ENCODE data around the gene NKAIN1. TPM values are rescaled to one million over a fixed set of nuclear protein-coding genes. Genes with fewer than 3 reads are reported as not detected.
A peak's percentile ranks its signal among the peaks of the same experiment; 100 is the strongest.

Gene NKAIN1
- total RNA-seq, 8 experiments from 2014 or later, result 0.46 to 88.7 (median 39.7) TPM

GRCh38 chr1:31227891-31228568 lies 11.7 kb downstream of the NKAIN1 start:
- H3K4me3 ChIP-seq, result no peak overlapping the region
- in situ Hi-C loops (cut with MboI; ENCODE audit: low pct_unique_long_range_greater_than_20kb in 2 of 9, low sequenced_read_pairs in 9 of 9, unreplicated experiment in 9 of 9), result no loop called here
- peak in 5 of 8 experiments; percentile 91 to 97 (median 95) for ATAC-seq (replicated peaks in 6 of 8)
- H3K27ac ChIP-seq, result peak overlapping the region in 1 of 2 donors; percentile 69
- 0 to 63% (median 4%) methylated on average over 1 to 4 of the region's 5 CpGs; no CpG with 5 or more reads in 5 of the 10 experiments for WGBS, 10 experiments
- peaks cover 39 to 45% of the 10 kb centered on the region in 2 donors for H3K4me1 ChIP-seq (replicated peaks in 1 of 2)

DNA sequence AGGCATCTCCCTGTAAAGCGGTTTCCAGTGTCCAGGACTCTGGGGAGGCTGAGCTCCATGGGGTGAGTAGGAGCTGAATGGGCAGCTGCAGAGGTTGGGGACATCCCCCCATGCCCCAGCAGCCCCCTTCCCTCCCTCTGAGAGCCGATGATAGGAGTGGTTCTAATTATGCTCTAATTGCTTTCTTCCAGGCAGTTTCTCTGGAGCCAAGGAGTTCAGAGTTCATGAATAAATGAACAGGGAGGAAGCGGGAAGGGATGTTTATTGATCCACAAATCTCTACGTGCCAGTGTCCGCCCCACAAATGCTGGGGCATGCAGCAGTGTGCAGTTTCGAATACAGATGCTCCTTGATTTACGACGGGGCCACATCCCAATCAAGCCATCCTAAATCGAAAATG lies 15.6 kb downstream of the NKAIN1 start:
- H3K4me1 ChIP-seq (replicated peaks in 1 of 2), result peaks cover 46% of the 10 kb centered on the region in 2 donors
- ATAC-seq (replicated peaks in 6 of 8), result peak in 4 of 8 experiments; percentile 13 to 68 (median 31)
- WGBS, 10 experiments, result 0 to 69% (median 31%) methylated on average over 1 to 8 of the region's 9 CpGs; no CpG with 5 or more reads in 2 of the 10 experiments
- in situ Hi-C loops (cut with MboI; ENCODE audit: low pct_unique_long_range_greater_than_20kb in 2 of 9, low sequenced_read_pairs in 9 of 9, unreplicated experiment in 9 of 9), result no loop called here
- H3K27ac ChIP-seq, result peak overlapping the region; percentile 15
- H3K4me3 ChIP-seq, result no peak overlapping the region

GRCh38 chr1:31222176-31222575 lies 17.5 kb downstream of the NKAIN1 start:
- in situ Hi-C loops (cut with MboI; ENCODE audit: low pct_unique_long_range_greater_than_20kb in 2 of 9, low sequenced_read_pairs in 9 of 9, unreplicated experiment in 9 of 9), result no loop called here
- Histone ChIP-seq H3K4me1 (replicated peaks in 1 of 2) (peaks cover 48% of the 10 kb centered on the region in 2 donors), H3K4me3 (no peak overlapping the region), H3K27ac (no peak overlapping the region)
- ATAC-seq (replicated peaks in 6 of 8), result no peak
- 58 to 100% (median 73%) methylated on average over 1 to 2 of the region's 3 CpGs; no CpG with 5 or more reads in 4 of the 10 experiments for WGBS, 10 experiments

- ATAC-seq (replicated peaks in 6 of 8), result no peak
- in situ Hi-C loops (cut with MboI; ENCODE audit: low pct_unique_long_range_greater_than_20kb in 2 of 9, low sequenced_read_pairs in 9 of 9, unreplicated experiment in 9 of 9), result no loop called here
- peaks cover 48 to 53% of the 10 kb centered on the region in 2 donors for H3K4me1 ChIP-seq (replicated peaks in 1 of 2)
- H3K27ac ChIP-seq, result no peak overlapping the region
- 40 to 100% (median 83%) methylated on average over 1 to 6 of the region's 6 CpGs; no CpG with 5 or more reads in 1 of the 10 experiments for WGBS, 10 experiments
- no peak overlapping the region for H3K4me3 ChIP-seq
These were observed 18.6 kb downstream of the NKAIN1 start for GRCh38 chr1:31221072-31221471.

DNA sequence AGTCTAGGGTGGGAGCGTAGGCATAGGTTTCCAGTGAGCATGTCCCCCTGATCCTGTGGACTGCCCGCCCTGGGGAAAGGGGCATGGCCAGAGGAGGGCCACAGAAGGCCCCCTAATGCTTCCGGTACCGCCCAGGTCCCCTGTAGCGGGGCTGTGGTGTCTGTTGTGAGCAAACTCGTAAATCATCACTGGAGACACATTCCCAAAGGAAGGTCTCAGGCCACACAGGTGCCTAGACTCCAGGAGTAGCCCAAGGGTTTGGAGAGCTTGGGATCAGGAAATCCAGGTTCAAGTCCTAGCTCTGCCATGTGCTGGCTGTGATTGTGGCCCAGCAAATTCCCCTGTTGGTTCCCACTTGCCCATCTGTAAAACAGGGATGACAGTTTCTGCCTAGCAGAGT lies 20.2 kb downstream of the NKAIN1 start:
- 68 to 89% (median 83%) methylated on average over 3 to 5 of the region's 6 CpGs; no CpG with 5 or more reads in 5 of the 10 experiments for WGBS, 10 experiments
- Histone ChIP-seq H3K27ac (no peak overlapping the region), H3K4me1 (replicated peaks in 1 of 2) (peaks cover 62 to 67% of the 10 kb centered on the region in 2 donors), H3K4me3 (no peak overlapping the region)
- no peak for ATAC-seq (replicated peaks in 6 of 8)
- in situ Hi-C loops (cut with MboI; ENCODE audit: low pct_unique_long_range_greater_than_20kb in 2 of 9, low sequenced_read_pairs in 9 of 9, unreplicated experiment in 9 of 9), result no loop called here

DNA sequence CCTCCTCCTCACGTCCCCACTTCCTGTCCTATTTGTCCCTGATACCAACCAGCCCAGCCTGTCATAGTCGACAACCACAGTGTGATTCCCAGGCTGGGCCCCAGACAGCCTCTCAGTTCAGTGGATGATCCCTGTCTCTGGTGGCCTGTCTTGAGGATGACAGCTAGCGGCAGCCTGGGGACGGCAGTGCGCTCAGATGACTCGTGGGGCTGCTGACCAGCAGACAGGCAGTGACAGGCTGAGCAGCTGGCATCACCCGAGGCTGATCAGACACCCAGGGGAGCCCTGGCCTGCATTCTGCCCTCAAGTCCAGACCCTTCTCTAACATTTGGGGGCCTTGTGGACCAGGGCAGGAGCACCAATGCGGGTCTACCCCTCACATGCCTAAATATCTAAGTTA lies 21.0 kb downstream of the NKAIN1 start:
- Histone ChIP-seq H3K27ac (no peak overlapping the region), H3K4me3 (no peak overlapping the region), H3K4me1 (replicated peaks in 1 of 2) (peaks cover 57 to 61% of the 10 kb centered on the region in 2 donors)
- in situ Hi-C loops (cut with MboI; ENCODE audit: low pct_unique_long_range_greater_than_20kb in 2 of 9, low sequenced_read_pairs in 9 of 9, unreplicated experiment in 9 of 9), result no loop called here
- 20 to 81% (median 63%) methylated on average over 1 to 8 of the region's 8 CpGs; no CpG with 5 or more reads in 7 of the 10 experiments for WGBS, 10 experiments
- ATAC-seq (replicated peaks in 6 of 8), result peak in 5 of 8 experiments; percentile 67 to 74 (median 69)

- peak in 7 of 8 experiments; percentile 26 to 87 (median 80) for ATAC-seq (replicated peaks in 6 of 8)
These were observed 23.7 kb downstream of the NKAIN1 start for GRCh38 chr1:31216016-31216415.

GRCh38 chr1:31215065-31215570 lies 24.6 kb downstream of the NKAIN1 start:
- 0 to 81% (median 57%) methylated on average over 1 to 7 of the region's 11 CpGs; no CpG with 5 or more reads in 4 of the 10 experiments for WGBS, 10 experiments
- ATAC-seq (replicated peaks in 6 of 8), result peak in 4 of 8 experiments; percentile 5 to 40 (median 28)

More at GRCh38 chr1:31216016-31216415, 23.7 kb downstream of the NKAIN1 start:
- in situ Hi-C loops (cut with MboI; ENCODE audit: low pct_unique_long_range_greater_than_20kb in 2 of 9, low sequenced_read_pairs in 9 of 9, unreplicated experiment in 9 of 9), result no loop called here
- H3K4me1 ChIP-seq (replicated peaks in 1 of 2), result peaks cover 46 to 47% of the 10 kb centered on the region in 2 donors
- H3K4me3 ChIP-seq, result no peak overlapping the region
- peak overlapping the region; percentile 0 to 17 for H3K27ac ChIP-seq
- 10 to 37% (median 24%) methylated on average over 1 to 8 of the region's 10 CpGs; no CpG with 5 or more reads in 2 of the 10 experiments for WGBS, 10 experiments

DNA sequence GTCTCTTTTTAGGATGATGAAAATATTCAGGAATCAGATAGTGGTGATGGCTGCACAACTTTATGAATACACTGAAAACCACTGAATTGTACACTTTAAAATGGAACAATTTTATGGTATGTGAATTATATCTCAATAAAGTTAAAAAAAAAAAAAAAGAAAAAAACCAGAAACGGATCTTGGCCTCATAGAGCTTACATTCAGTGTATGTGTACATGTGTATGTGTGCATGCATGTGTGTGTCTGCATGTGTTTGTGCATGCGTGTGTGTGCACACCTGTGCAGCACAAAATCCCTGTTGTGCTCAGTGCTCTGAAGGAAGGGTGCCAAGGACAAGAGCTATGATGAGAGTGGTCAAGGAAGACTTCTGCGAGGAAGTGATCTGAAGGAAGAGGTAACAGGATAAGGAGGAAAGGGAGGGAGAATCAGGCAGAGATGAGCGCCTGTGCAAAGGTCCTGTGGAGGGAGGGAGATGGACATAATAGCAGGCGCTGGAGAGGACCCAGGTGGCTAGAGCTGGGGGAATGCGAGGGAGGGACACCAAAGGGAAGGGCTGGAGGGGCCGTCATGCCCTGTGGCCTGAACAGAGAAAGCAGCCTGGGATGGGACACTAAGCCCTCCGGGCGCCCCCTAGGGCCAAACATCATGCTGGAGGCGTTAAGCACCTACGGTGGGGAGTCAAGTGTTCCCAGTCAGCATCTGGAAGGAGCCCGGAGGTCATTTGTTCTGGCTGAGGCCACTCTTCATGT lies 25.2 kb downstream of the NKAIN1 start:
- in situ Hi-C loops (cut with MboI; ENCODE audit: low pct_unique_long_range_greater_than_20kb in 2 of 9, low sequenced_read_pairs in 9 of 9, unreplicated experiment in 9 of 9), result no loop called here
- Histone ChIP-seq H3K4me1 (replicated peaks in 1 of 2) (peaks cover 46 to 52% of the 10 kb centered on the region in 2 donors), H3K4me3 (no peak overlapping the region), H3K27ac (peak overlapping the region; percentile 0 to 17)
- peak in 3 of 8 experiments; percentile 16 to 27 (median 26) for ATAC-seq (replicated peaks in 6 of 8)
- WGBS, 10 experiments, result 22 to 92% (median 68%) methylated on average over 2 to 12 of the region's 12 CpGs

More at GRCh38 chr1:31215065-31215570, 24.6 kb downstream of the NKAIN1 start:
- Histone ChIP-seq H3K4me1 (replicated peaks in 1 of 2) (peaks cover 46 to 47% of the 10 kb centered on the region in 2 donors), H3K27ac (peak overlapping the region; percentile 0 to 17), H3K4me3 (no peak overlapping the region)
- in situ Hi-C loops (cut with MboI; ENCODE audit: low pct_unique_long_range_greater_than_20kb in 2 of 9, low sequenced_read_pairs in 9 of 9, unreplicated experiment in 9 of 9), result no loop called here

DNA sequence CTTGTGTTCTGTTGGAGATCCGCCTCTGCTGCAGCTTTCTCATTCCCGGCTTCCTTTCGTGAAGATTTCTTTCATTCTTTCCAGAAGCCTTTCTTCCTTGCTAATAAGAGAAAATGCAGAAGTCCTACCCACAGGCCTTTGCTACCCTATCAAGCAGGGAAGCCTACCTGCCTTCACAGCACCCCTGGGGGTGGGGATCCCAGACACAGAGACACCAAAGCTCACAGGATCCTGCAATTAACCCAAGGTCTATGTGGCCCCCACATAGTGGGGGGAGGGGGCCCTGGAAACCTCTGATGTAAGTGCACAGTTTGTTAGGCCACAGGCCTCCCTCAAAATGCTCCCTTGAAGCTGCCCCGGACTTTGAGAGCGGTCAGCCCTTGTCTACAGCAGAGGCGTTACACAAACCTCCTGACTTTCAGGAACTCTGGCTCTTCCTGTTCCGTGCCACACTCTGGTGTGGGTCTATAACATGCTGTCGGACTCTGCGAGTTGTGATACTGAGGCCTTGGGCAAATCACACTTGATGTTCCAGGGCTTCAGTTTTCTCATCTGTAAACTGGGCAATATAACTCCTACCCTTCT lies 31.2 kb downstream of the NKAIN1 start:
- H3K4me1 ChIP-seq (replicated peaks in 1 of 2), result peaks cover 0 to 7% of the 10 kb centered on the region in 2 donors
- WGBS, 10 experiments, result 59 to 96% (median 82%) methylated on average over 2 to 9 of the region's 9 CpGs; no CpG with 5 or more reads in 4 of the 10 experiments
- H3K4me3 ChIP-seq, result no peak overlapping the region
- H3K27ac ChIP-seq, result no peak overlapping the region
- no peak for ATAC-seq (replicated peaks in 6 of 8)
- in situ Hi-C loops (cut with MboI; ENCODE audit: low pct_unique_long_range_greater_than_20kb in 2 of 9, low sequenced_read_pairs in 9 of 9, unreplicated experiment in 9 of 9), result no loop called here

- no peak overlapping the region for H3K27ac ChIP-seq
- ATAC-seq (replicated peaks in 6 of 8), result no peak
- peaks cover 0 to 9% of the 10 kb centered on the region in 2 donors for H3K4me1 ChIP-seq (replicated peaks in 1 of 2)
- WGBS, 10 experiments, result 40 to 100% (median 67%) methylated on average over 1 to 3 of the region's 5 CpGs; no CpG with 5 or more reads in 5 of the 10 experiments
- in situ Hi-C loops (cut with MboI; ENCODE audit: low pct_unique_long_range_greater_than_20kb in 2 of 9, low sequenced_read_pairs in 9 of 9, unreplicated experiment in 9 of 9), result no loop called here
- H3K4me3 ChIP-seq, result no peak overlapping the region
These were observed 32.1 kb downstream of the NKAIN1 start for GRCh38 chr1:31207569-31207968.

DNA sequence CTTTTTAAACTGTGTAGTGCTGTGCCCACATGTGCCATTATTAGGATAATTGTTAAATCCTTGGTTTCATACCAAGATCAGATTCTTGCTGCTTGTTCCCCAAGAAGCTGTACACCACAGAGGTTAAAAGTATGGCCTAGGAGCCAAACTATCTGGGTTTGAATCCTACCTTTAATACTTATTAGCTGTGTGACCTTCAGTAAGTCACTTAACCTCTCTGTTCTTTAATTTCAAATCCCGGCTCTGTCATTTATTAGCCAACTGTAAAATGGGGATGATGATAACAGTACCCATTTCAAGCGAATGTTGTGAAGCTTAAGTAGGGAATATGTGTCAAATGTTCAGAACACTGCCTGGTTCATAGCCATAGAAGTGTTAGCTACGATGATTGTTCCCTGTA lies 32.6 kb downstream of the NKAIN1 start:
- peaks cover 2 to 14% of the 10 kb centered on the region in 2 donors for H3K4me1 ChIP-seq (replicated peaks in 1 of 2)
- H3K27ac ChIP-seq, result no peak overlapping the region
- in situ Hi-C loops (cut with MboI; ENCODE audit: low pct_unique_long_range_greater_than_20kb in 2 of 9, low sequenced_read_pairs in 9 of 9, unreplicated experiment in 9 of 9), result no loop called here
- 54 to 100% (median 95%) methylated on average over 1 to 3 of the region's 3 CpGs; no CpG with 5 or more reads in 2 of the 10 experiments for WGBS, 10 experiments
- no peak for ATAC-seq (replicated peaks in 6 of 8)
- H3K4me3 ChIP-seq, result no peak overlapping the region
